T-helper 9 cell (primary cell): ENCODE data around the gene CTTN.
"Not testable (repeated sequence)": the region's sequence is repeated elsewhere in the genome, so short reads cannot be mapped to it uniquely, and the experiment has no call there.

Source experiments
- DNase-seq: peaks from one replicate; pipeline ENCODE4 v3.0.0-alpha.2; 2020

CTTN gene

GRCh38 chr11:70429724-70430521 is 31.6 kb downstream of the CTTN start:
- no peak for DNase-seq

GRCh38 chr11:70430671-70431574 is 32.6 kb downstream of the CTTN start:
- no peak for DNase-seq

DNA sequence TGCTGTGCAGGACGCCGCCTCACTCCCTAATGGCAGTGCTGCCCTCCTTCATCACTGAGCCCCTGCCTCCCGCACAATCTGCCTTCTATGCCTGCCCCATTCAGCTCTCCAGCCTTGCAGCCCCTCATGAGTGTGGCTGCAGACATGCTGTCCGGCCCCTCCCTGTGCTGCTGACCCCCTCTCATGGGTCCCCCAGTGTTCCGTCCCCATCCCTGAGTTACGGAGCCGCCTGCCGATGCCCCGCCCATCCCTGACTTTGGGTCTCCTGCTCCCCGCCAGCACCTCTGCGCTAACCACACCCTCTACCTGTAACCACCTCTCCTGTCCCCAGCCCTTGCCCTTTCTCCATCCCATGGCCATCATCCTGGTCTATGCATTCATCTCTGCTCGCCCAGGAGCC is 33.3 kb downstream of the CTTN start:
- no peak for DNase-seq

DNA sequence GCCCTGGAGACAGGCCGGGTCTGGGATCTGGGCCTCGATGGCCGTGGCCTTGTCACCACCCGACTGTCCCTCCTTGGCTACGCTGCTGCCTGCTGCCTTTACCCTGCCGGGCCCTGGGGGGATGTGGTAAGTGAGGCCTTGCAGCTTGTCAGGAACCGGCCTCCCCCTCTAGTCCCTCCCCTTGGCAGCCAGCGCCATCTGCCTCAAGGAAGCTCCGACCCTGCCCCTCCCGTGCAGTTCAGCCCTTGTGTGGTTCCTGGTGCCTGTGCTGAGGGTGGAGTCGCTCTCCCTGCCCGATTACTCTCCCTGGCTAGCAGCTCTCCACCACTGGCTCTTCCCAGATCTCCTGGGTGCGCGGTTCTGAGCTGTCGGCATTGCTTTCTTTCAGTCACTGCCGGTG is 33.7 kb downstream of the CTTN start:
- no peak for DNase-seq

- no peak for DNase-seq
These were observed 34.3 kb downstream of the CTTN start for GRCh38 chr11:70432580-70432979.

- no peak for DNase-seq
These were observed 34.7 kb downstream of the CTTN start for GRCh38 chr11:70433038-70433437.

DNA sequence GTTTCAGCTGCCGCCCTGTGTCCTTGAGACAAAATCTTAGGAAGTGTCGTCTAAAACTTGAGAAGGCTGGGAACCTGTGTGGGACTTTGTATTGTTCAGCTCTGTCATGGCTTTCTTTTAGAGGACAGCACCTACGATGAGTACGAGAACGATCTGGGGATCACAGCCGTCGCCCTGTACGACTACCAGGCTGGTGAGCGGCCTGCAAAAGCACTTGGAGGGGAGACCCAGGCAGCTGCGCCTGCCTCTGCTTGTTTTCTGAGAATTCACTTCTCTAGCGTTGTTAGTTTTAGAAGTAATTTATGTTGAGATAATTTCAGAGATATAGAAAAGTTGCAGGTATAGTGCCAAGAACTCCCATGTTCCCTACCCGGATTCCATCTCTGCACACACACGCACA is 35.2 kb downstream of the CTTN start:
- no peak for DNase-seq

- DNase-seq = no peak
These were observed 35.9 kb downstream of the CTTN start for GRCh38 chr11:70433966-70434812.

DNA sequence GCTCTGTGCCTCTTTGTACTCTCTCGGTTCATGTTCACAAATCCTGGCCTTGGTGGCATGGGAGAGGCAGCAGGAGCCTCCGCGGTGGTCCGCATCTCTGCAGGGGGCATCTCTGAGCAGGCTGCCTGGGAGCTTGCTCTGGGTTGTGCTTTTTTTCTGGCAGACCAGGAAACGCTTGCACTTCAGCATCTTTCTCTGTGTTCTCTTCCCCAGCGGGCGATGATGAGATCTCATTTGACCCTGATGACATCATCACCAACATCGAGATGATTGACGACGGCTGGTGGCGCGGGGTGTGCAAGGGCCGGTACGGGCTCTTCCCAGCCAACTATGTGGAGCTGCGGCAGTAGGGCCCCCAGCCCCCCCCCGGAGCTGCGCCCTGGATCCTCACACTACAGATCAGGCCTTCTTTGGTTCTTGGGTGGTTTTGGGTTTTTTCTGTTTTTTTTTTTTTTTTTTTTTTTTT is 36.5 kb downstream of the CTTN start:
- no peak for DNase-seq

GRCh38 chr11:70435361-70435760 is 37.0 kb downstream of the CTTN start:
- no peak for DNase-seq

- DNase-seq = no peak
These were observed 37.6 kb downstream of the CTTN start for GRCh38 chr11:70435765-70436500.

DNA sequence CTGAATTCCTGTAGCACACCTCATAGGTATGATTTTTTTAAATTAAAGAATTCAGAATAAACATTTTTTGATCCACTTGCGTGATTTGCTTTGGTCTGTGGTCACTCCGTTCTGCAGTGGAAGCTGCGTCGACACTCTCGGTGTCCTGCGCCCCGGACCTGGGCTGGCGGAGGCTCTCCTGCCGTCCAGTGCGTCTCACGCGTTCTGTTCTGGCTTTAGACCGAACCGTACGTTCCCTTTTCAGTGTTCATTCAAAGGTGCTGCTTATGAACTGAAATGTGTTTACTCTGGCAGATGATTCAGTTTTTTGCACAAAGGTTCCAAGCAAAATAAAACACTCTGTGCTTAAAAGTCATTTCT is 38.2 kb downstream of the CTTN start:
- no peak for DNase-seq

- DNase-seq = no peak
These were observed 38.9 kb downstream of the CTTN start for GRCh38 chr11:70437111-70437784.

- no peak for DNase-seq
These were observed 41.9 kb downstream of the CTTN start for GRCh38 chr11:70440206-70440605.

- no peak for DNase-seq
These were observed 45.4 kb downstream of the CTTN start for GRCh38 chr11:70443773-70444030.

DNA sequence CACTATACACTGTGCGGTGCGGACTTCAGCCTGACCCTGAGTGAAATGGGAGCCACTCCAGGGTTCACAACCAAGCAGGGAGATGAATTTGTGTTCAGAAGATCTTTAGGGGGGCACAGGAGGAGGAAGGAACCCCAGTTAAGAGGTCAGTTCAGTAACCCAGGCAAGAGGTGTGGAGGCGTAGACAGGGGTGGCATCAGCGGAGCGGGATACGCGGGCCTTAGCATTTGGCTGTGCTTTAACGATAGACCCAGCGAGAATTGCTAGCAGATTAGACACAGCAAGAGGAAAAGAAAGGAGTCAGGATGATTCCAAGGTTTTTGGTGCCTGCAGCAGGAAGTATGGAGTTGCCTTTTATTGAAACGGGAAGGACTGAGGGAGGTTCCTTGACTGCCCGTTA is 46.8 kb downstream of the CTTN start:
- no peak for DNase-seq

- no peak for DNase-seq
These were observed 47.3 kb downstream of the CTTN start for GRCh38 chr11:70445605-70446004.

DNA sequence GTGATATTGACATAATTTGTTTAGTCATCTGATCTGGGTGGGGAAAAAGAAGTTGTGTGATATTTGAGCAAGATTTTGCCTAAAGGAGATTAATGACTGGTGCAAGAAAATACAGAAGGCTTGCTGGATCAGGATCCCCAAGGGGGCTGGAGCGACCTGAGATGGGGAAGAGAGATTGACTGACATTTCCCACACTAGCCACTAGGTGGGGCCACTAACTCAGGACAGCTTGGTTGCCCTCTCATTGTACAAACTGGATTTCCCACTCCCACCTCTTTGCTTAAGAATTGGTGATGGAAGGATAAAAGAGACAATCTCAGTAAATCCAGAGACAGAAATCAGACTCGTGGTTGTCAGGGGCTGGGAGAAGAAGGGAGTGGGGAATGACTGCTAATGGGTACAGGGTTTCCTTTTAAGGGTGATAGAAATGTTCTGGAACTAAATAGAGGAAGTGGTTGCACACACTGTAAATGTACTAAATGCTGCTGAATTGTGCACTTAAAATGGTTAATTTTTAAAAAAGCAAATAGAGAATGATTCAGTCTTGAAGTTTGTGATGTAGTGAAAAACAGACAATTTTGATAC is 50.7 kb downstream of the CTTN start:
- no peak for DNase-seq

GRCh38 chr11:70454197-70454767 is 56.0 kb downstream of the CTTN start:
- no peak for DNase-seq

DNA sequence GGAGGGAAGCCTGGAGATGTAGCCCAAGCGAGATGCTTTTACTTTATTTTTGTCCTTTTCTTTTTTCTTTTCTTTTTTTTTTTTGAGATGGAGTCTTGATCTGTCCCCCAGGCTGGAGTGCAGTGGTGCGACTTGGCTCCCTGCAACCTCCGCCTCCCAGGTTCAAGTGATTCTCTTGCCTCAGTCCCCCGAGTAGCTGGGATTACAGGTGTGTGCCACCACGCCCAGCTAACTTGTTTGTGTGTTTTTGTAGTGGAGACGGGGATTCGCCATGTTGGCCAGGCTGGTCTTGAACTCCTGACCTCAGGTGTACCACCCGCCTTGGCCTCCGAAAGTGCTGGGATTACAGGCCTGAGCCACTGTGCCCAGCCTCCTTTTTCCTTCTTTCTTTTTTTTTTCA is 56.5 kb downstream of the CTTN start:
- not testable (repeated sequence) for DNase-seq

DNA sequence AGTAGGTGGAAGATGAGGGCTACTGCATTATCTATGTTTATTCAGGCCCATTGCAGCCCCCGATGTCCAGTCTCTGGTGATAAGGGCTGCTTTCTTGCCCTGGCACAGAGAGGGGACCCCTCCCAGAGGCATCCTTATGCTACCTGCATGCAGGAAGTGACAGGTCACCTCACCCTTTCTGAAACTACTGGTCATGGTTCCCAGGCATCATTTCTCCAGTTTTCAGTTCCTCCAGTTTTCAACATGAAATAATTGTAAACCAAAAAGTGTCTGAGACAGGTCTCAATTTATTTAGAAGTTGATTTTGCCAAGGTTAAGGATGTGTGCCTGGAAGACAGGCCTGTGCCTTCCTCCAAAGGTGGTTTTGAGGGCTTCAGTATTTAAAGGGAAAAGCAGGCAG is 57.0 kb downstream of the CTTN start:
- DNase-seq = no peak
